GM12878 (cell line): ENCODE data around the gene TSC22D3.

Experiments used
- CHD2 ChIP-seq: IDR thresholded peaks from 2 replicates; pipeline ENCODE4 v1.6.1; 2011; ENCODE audit warnings: low read depth, low read length, improper control_type of control experiment, borderline replicate concordance
- EGR1 ChIP-seq, 2 experiments: IDR thresholded peaks; 1 replicate in 1 of 2; 2 replicates in 1 of 2; pipeline ENCODE4 v1.6.1; 2011 to 2012; ENCODE audit warnings: low read depth in 2 of 2, low read length in 2 of 2, borderline replicate concordance in 1 of 2, mild to moderate bottlenecking in 1 of 2, moderate library complexity in 1 of 2
- EP300 ChIP-seq, 2 experiments: fragments of 150-350 bp in 1 of 2; IDR thresholded peaks; 2 replicates each; pipeline ENCODE4 v1.6.1; 2011 to 2012; ENCODE audit warnings: low read depth in 2 of 2, low read length in 2 of 2, borderline replicate concordance in 1 of 2, improper control_type of control experiment in 1 of 2, inconsistent platforms in 1 of 2; ENCODE audit not compliant: control insufficient read depth in 1 of 2
- ESRRA ChIP-seq: IDR thresholded peaks from 2 replicates; pipeline ENCODE4 v1.6.1; 2012; ENCODE audit warnings: mild to moderate bottlenecking, low read length, improper control_type of control experiment
- EZH2 ChIP-seq: IDR thresholded peaks from 2 replicates; pipeline ENCODE4 v1.6.1; 2012; ENCODE audit warnings: low read depth, mild to moderate bottlenecking, control low read depth, inconsistent platforms, low read length, borderline replicate concordance; ENCODE audit not compliant: control insufficient read depth
- SIX5 ChIP-seq: IDR thresholded peaks from 2 replicates; pipeline ENCODE4 v1.6.1; 2011; ENCODE audit warnings: mild to moderate bottlenecking, low read depth, low read length, moderate library complexity; ENCODE audit not compliant: severe bottlenecking
- SP1 ChIP-seq: IDR thresholded peaks from one replicate; pipeline ENCODE4 v1.6.1; 2011; ENCODE audit warnings: low read depth, low read length
- STAT3 ChIP-seq: IDR thresholded peaks from 2 replicates; pipeline ENCODE4 v1.6.1; 2011; ENCODE audit warnings: low read depth, low read length, improper control_type of control experiment
- SUPT20H ChIP-seq: IDR thresholded peaks from 2 replicates; pipeline ENCODE4 v1.6.1; 2011; ENCODE audit warnings: low read depth, mild to moderate bottlenecking, low read length, moderate library complexity, borderline replicate concordance; ENCODE audit not compliant: control insufficient read depth
- ZBED1 ChIP-seq: IDR thresholded peaks from 2 replicates; pipeline ENCODE4 v1.6.1; 2016; ENCODE audit warnings: borderline replicate concordance
- TF ChIP-seq, protein P1 (sequence below), 3 experiments: IDR thresholded peaks in 2 of 3; conservative IDR thresholded peaks in 1 of 3; 2 replicates each; pipeline ENCODE4 v1.5.1; 2011; ENCODE audit warnings: low read depth in 3 of 3, low read length in 3 of 3, mild to moderate bottlenecking in 3 of 3, control low read depth in 2 of 3, moderate library complexity in 2 of 3, inconsistent platforms in 1 of 3, mixed read lengths in 1 of 3; ENCODE audit not compliant: control insufficient read depth in 2 of 3, insufficient read depth in 1 of 3; ENCODE audit errors: extremely low read depth in 1 of 3
- TF ChIP-seq, protein P2 (sequence below): IDR thresholded peaks from 2 replicates; pipeline ENCODE4 v1.6.1; 2011; ENCODE audit warnings: low read depth, mild to moderate bottlenecking, low read length, moderate library complexity, borderline replicate concordance; ENCODE audit errors: extremely low read depth
- TF ChIP-seq, protein P3 (sequence below): IDR thresholded peaks from 2 replicates; pipeline ENCODE4 v1.6.1; 2012; ENCODE audit warnings: low read depth, low read length, improper control_type of control experiment

DNA sequence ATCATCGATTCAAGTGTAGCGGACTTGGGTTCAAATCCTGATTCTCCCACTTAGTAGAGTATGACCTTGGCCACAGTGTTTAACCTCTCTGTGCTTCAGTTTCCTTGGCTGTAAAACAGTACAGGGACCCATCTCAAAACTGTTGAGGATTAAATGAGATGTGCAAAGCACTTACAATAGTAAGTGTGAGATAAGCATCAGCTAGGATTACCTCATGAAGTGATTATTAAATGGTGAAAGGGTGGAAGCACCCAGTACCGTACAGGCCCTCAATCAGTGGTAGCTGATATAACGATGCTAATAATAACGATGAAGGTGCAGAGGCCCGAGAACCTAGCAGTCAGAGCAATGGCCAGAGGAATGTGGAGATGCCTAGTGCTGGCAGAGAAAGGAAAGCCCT, 102.2 kb downstream of the TSC22D3 start:
- TF ChIP-seq, protein P1, sequence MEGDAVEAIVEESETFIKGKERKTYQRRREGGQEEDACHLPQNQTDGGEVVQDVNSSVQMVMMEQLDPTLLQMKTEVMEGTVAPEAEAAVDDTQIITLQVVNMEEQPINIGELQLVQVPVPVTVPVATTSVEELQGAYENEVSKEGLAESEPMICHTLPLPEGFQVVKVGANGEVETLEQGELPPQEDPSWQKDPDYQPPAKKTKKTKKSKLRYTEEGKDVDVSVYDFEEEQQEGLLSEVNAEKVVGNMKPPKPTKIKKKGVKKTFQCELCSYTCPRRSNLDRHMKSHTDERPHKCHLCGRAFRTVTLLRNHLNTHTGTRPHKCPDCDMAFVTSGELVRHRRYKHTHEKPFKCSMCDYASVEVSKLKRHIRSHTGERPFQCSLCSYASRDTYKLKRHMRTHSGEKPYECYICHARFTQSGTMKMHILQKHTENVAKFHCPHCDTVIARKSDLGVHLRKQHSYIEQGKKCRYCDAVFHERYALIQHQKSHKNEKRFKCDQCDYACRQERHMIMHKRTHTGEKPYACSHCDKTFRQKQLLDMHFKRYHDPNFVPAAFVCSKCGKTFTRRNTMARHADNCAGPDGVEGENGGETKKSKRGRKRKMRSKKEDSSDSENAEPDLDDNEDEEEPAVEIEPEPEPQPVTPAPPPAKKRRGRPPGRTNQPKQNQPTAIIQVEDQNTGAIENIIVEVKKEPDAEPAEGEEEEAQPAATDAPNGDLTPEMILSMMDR (IDR thresholded peaks at IDR 0.05 in 2 of 3, conservative IDR thresholded peaks at IDR 0.05 in 1 of 3; ENCODE audit: control insufficient read depth in 2 of 3, extremely low read depth in 1 of 3, insufficient read depth in 1 of 3, low read depth in 3 of 3, low read length in 3 of 3), result no peak
- no peak for TF ChIP-seq STAT3
- no peak for TF ChIP-seq CHD2
- no peak for TF ChIP-seq ZBED1
- TF ChIP-seq, protein P2, sequence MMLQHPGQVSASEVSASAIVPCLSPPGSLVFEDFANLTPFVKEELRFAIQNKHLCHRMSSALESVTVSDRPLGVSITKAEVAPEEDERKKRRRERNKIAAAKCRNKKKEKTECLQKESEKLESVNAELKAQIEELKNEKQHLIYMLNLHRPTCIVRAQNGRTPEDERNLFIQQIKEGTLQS, result no peak
- TF ChIP-seq SUPT20H, result no peak
- TF ChIP-seq, protein P3, sequence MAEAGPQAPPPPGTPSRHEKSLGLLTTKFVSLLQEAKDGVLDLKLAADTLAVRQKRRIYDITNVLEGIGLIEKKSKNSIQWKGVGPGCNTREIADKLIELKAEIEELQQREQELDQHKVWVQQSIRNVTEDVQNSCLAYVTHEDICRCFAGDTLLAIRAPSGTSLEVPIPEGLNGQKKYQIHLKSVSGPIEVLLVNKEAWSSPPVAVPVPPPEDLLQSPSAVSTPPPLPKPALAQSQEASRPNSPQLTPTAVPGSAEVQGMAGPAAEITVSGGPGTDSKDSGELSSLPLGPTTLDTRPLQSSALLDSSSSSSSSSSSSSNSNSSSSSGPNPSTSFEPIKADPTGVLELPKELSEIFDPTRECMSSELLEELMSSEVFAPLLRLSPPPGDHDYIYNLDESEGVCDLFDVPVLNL, result no peak
- no peak for TF ChIP-seq SP1
- TF ChIP-seq ESRRA, result no peak
- TF ChIP-seq EZH2, result no peak
- no peak for TF ChIP-seq SIX5
- TF ChIP-seq EGR1 (IDR thresholded peaks at IDR 0.05; ENCODE audit: borderline replicate concordance in 1 of 2, low read depth in 2 of 2, low read length in 2 of 2), result no peak
- no peak for TF ChIP-seq EP300 (IDR thresholded peaks at IDR 0.05; ENCODE audit: borderline replicate concordance in 1 of 2, control insufficient read depth in 1 of 2, low read depth in 2 of 2, low read length in 2 of 2)
